WTC11 (cell line): ENCODE data around the gene SLC39A3. TPM values are rescaled to one million over a fixed set of nuclear protein-coding genes. Genes with fewer than 3 reads are reported as not detected.

Experiments used
- ATAC-seq: fragments of 200-7000 bp; cut with Tn5 transposase; 2 replicates; pipeline ENCODE4 v1.10.0; 2021; ENCODE audit warnings: mild to moderate bottlenecking, moderate library complexity
- CTCF ChIA-PET: fragments of 300-600 bp; sonication (Branson Sonifier 250); formaldehyde crosslinking; loops from one replicate; lab custom pipeline; 2021; ENCODE audit warnings: antibody characterized with exemption; lab: Charles Lee
- POLR2A ChIA-PET: fragments of 350-600 bp; sonication (Branson Sonifier 250); formaldehyde crosslinking; loops from one replicate; lab custom pipeline; 2021; ENCODE audit warnings: antibody characterized with exemption; lab: Charles Lee
- DNase-seq: peaks from one replicate; pipeline ENCODE4 v3.0.0; 2021; ENCODE audit warnings: low spot score
- H3K27ac Mint-ChIP-seq: 2 replicates; pipeline ENCODE4 v1.8.0; 2021; ENCODE audit warnings: mixed read lengths
- H3K27me3 Mint-ChIP-seq: 2 replicates; pipeline ENCODE4 v1.8.0; 2021; ENCODE audit warnings: low read depth, mild to moderate bottlenecking, moderate library complexity, mixed read lengths
- H3K36me3 Mint-ChIP-seq: 2 replicates; pipeline ENCODE4 v1.8.0; 2021; ENCODE audit warnings: mixed read lengths
- H3K4me1 Mint-ChIP-seq: 2 replicates; pipeline ENCODE4 v1.8.0; 2022; ENCODE audit warnings: mixed read lengths
- H3K4me3 Mint-ChIP-seq: 2 replicates; pipeline ENCODE4 v1.8.0; 2021; ENCODE audit warnings: mild to moderate bottlenecking, moderate library complexity, mixed read lengths
- H3K9me3 Mint-ChIP-seq: 2 replicates; pipeline ENCODE4 v1.8.0; 2021; ENCODE audit warnings: mixed read lengths
- ATF1 ChIP-seq: sonication (generic); formaldehyde crosslinking; IDR thresholded peaks from 2 replicates; pipeline ENCODE4 v1.8.1; 2023; ENCODE audit warnings: mild to moderate bottlenecking, moderate library complexity, missing genetic modification reagents
- CREB1 ChIP-seq: sonication (generic); formaldehyde crosslinking; IDR thresholded peaks from 2 replicates; pipeline ENCODE4 v1.8.0; 2023; ENCODE audit warnings: mild to moderate bottlenecking, missing genetic modification reagents
- CREM ChIP-seq: sonication (generic); formaldehyde crosslinking; IDR thresholded peaks from 2 replicates; pipeline ENCODE4 v1.8.1; 2022; ENCODE audit warnings: mild to moderate bottlenecking, missing genetic modification reagents, moderate library complexity
- ESRRA ChIP-seq: sonication (generic); formaldehyde crosslinking; IDR thresholded peaks from 2 replicates; pipeline ENCODE4 v1.8.1; 2022; ENCODE audit warnings: mild to moderate bottlenecking, missing genetic modification reagents, borderline replicate concordance
- ETV6 ChIP-seq: sonication (generic); formaldehyde crosslinking; IDR thresholded peaks from 2 replicates; pipeline ENCODE4 v1.8.1; 2022; ENCODE audit warnings: mild to moderate bottlenecking, missing genetic modification reagents
- GABPB1 ChIP-seq: sonication (generic); formaldehyde crosslinking; IDR thresholded peaks from 2 replicates; pipeline ENCODE4 v1.8.1; 2023; ENCODE audit warnings: mild to moderate bottlenecking, missing genetic modification reagents
- JAZF1 ChIP-seq: fragments of 250-450 bp; sonication (Bioruptor Pico); IDR thresholded peaks from 2 replicates; pipeline ENCODE4 v1.9.0; 2021; ENCODE audit warnings: moderate library complexity, mild to moderate bottlenecking, inconsistent platforms
- JUN ChIP-seq: sonication (generic); formaldehyde crosslinking; IDR thresholded peaks from 2 replicates; pipeline ENCODE4 v1.8.0; 2023; ENCODE audit warnings: mild to moderate bottlenecking, missing genetic modification reagents
- MXD4 ChIP-seq: fragments of 250-450 bp; sonication (Bioruptor Pico); IDR thresholded peaks from 2 replicates; pipeline ENCODE4 v1.8.0; 2021; ENCODE audit warnings: mild to moderate bottlenecking, moderate library complexity, borderline replicate concordance
- NFATC4 ChIP-seq: fragments of 250-450 bp; sonication (Bioruptor Pico); IDR thresholded peaks from 2 replicates; pipeline ENCODE4 v1.9.0; 2021; ENCODE audit warnings: mild to moderate bottlenecking
- NFE2L1 ChIP-seq: sonication (generic); formaldehyde crosslinking; IDR thresholded peaks from 2 replicates; pipeline ENCODE4 v1.8.1; 2023; ENCODE audit warnings: missing genetic modification reagents
- NR1H2 ChIP-seq: sonication (generic); formaldehyde crosslinking; IDR thresholded peaks from 2 replicates; pipeline ENCODE4 v1.9.0; 2021; ENCODE audit warnings: mild to moderate bottlenecking, moderate library complexity, missing genetic modification reagents
- NR2C2 ChIP-seq: sonication (generic); formaldehyde crosslinking; IDR thresholded peaks from 2 replicates; pipeline ENCODE4 v1.8.0; 2022; ENCODE audit warnings: mild to moderate bottlenecking, missing genetic modification reagents
- NR3C1 ChIP-seq: sonication (generic); formaldehyde crosslinking; conservative IDR thresholded peaks from 2 replicates; pipeline ENCODE4 v1.8.1; 2023; ENCODE audit warnings: low read depth, mild to moderate bottlenecking, missing genetic modification reagents
- RORB ChIP-seq: fragments of 250-450 bp; sonication (Bioruptor Pico); IDR thresholded peaks from 2 replicates; pipeline ENCODE4 v1.9.0; 2021; ENCODE audit warnings: mild to moderate bottlenecking
- SMAD3 ChIP-seq: sonication (generic); formaldehyde crosslinking; IDR thresholded peaks from 2 replicates; pipeline ENCODE4 v1.8.0; 2022; ENCODE audit warnings: missing genetic modification reagents, mild to moderate bottlenecking, borderline replicate concordance
- SMAD4 ChIP-seq: sonication (generic); formaldehyde crosslinking; IDR thresholded peaks from 2 replicates; pipeline ENCODE4 v1.8.0; 2022; ENCODE audit warnings: mild to moderate bottlenecking, missing genetic modification reagents
- SOX15 ChIP-seq: fragments of 250-450 bp; sonication (Bioruptor Pico); IDR thresholded peaks from 2 replicates; pipeline ENCODE4 v1.9.0; 2021; ENCODE audit warnings: mild to moderate bottlenecking
- USF1 ChIP-seq: sonication (generic); formaldehyde crosslinking; IDR thresholded peaks from 2 replicates; pipeline ENCODE4 v1.8.0; 2022; ENCODE audit warnings: mild to moderate bottlenecking, missing genetic modification reagents
- ZBTB21 ChIP-seq: sonication (generic); formaldehyde crosslinking; IDR thresholded peaks from 2 replicates; pipeline ENCODE4 v1.8.1; 2023; ENCODE audit warnings: mild to moderate bottlenecking, missing genetic modification reagents, borderline replicate concordance
- ZNF121 ChIP-seq: sonication (generic); formaldehyde crosslinking; IDR thresholded peaks from 2 replicates; pipeline ENCODE4 v1.8.0; 2023; ENCODE audit warnings: missing genetic modification reagents
- ZNF671 ChIP-seq: fragments of 250-450 bp; sonication (Bioruptor Pico); IDR thresholded peaks from 2 replicates; pipeline ENCODE4 v1.8.0; 2021; ENCODE audit warnings: mild to moderate bottlenecking
- total RNA-seq: library from RNA; stranded (reverse); gene quantifications from 3 replicates; pipeline ENCODE4 v1.2.3, GENCODE V29; 2021
- TF ChIP-seq, protein P1 (sequence below): sonication (generic); formaldehyde crosslinking; IDR thresholded peaks from 2 replicates; pipeline ENCODE4 v1.8.0; 2022; ENCODE audit warnings: missing genetic modification reagents
- TF ChIP-seq, protein P2 (sequence below): sonication (generic); formaldehyde crosslinking; IDR thresholded peaks from 2 replicates; pipeline ENCODE4 v1.8.1; 2022; ENCODE audit warnings: mild to moderate bottlenecking, moderate library complexity, missing genetic modification reagents
- TF ChIP-seq, protein P3 (sequence below): fragments of 250-450 bp; sonication (Bioruptor Pico); IDR thresholded peaks from 2 replicates; pipeline ENCODE4 v1.9.0; 2021; ENCODE audit warnings: moderate library complexity, mild to moderate bottlenecking, inconsistent platforms, borderline replicate concordance
- TF ChIP-seq, protein P4 (sequence below): fragments of 250-450 bp; sonication (Bioruptor Pico); IDR thresholded peaks from 2 replicates; pipeline ENCODE4 v1.8.0; 2021; ENCODE audit warnings: mild to moderate bottlenecking
- TF ChIP-seq, protein P5 (sequence below): sonication (generic); formaldehyde crosslinking; IDR thresholded peaks from 2 replicates; pipeline ENCODE4 v1.8.1; 2022; ENCODE audit warnings: low read depth, mild to moderate bottlenecking, moderate library complexity, missing genetic modification reagents, borderline replicate concordance

Gene SLC39A3
- total RNA-seq, 1 experiment from 2014 or later, result 38.0 TPM

DNA sequence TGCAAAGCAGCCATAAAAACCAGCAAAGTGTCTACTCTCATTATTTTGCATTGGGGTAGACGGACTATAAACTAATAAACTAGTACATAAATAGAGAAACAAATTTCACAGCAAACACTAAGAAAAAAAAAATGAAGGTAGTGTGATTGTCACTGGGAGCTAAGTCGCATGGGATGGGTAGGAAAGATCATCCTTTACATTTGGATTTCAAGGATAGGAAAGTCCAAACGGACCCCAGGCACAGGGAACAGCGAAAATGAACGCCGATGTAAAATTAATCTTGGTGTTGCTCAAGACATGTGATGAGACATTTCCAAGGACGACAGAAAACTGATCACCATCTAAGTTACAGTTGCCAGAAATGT, 43.9 kb upstream of the SLC39A3 start:
- ChIA-PET POLR2A (interaction anchor here (0.8 to 1.0 kb wide), 2 partner anchors 241 to 243 kb away, joined by 3 read pairs; no protein-coding TSS in a partner anchor), CTCF (interaction anchor here (0.6 to 1.6 kb wide), 10 partner anchors 34 to 734 kb away, joined by 3 to 12 read pairs (median 3); partner anchors contain the start of gene ZNF555)
- DNase-seq, result no peak
- Mint-ChIP-seq H3K4me1 (peaks cover 27% of the 10 kb centered on the region), H3K27me3 (peaks cover 4% of the 10 kb centered on the region; the same call in 1 of the 2 replicates), H3K9me3 (peaks cover 7% of the 10 kb centered on the region), H3K4me3 (peak overlapping the region; percentile 90), H3K36me3 (peaks cover 8% of the 10 kb centered on the region; the same call in 1 of the 2 replicates), H3K27ac (peak overlapping the region; percentile 99)
- TF ChIP-seq ZNF671 (CRISPR knock-in tag) (no peak), ZNF121 (no peak), NR3C1 (CRISPR knock-in tag) (no peak), NR1H2 (CRISPR knock-in tag) (no peak), CREB1 (CRISPR knock-in tag) (no peak), SOX15 (CRISPR knock-in tag) (no peak)
- no peak for ATAC-seq

- POLR2A ChIA-PET, result interaction anchor here (0.5 to 1.0 kb wide), 4 partner anchors 240 to 628 kb away, joined by 3 to 4 read pairs (median 3); no protein-coding TSS in a partner anchor
- peaks cover 8% of the 10 kb centered on the region; the same call in 1 of the 2 replicates for H3K36me3 Mint-ChIP-seq
- TF ChIP-seq RORB (CRISPR knock-in tag) (no peak), SMAD3 (peak; percentile 69), JUN (CRISPR knock-in tag) (0 out of 2 replicates have a peak, but pooled peaks have one; percentile 34), USF1 (CRISPR knock-in tag) (peak; percentile 99), NFATC4 (CRISPR knock-in tag) (no peak), ETV6 (peak; percentile 97), MXD4 (CRISPR knock-in tag) (no peak), SMAD4 (peak; percentile 78), ZBTB21 (no peak; the same call in 1 of the 2 replicates), CREM (peak; percentile 96), ESRRA (CRISPR knock-in tag) (peak; percentile 68), GABPB1 (CRISPR knock-in tag) (peak; percentile 92), ATF1 (CRISPR knock-in tag) (no peak; the same call in 1 of the 2 replicates), JAZF1 (CRISPR knock-in tag) (no peak), NFE2L1 (CRISPR knock-in tag) (peak; percentile 87; the same call in 1 of the 2 replicates), NR2C2 (peak; percentile 47; the same call in 1 of the 2 replicates)
- TF ChIP-seq, protein P1, sequence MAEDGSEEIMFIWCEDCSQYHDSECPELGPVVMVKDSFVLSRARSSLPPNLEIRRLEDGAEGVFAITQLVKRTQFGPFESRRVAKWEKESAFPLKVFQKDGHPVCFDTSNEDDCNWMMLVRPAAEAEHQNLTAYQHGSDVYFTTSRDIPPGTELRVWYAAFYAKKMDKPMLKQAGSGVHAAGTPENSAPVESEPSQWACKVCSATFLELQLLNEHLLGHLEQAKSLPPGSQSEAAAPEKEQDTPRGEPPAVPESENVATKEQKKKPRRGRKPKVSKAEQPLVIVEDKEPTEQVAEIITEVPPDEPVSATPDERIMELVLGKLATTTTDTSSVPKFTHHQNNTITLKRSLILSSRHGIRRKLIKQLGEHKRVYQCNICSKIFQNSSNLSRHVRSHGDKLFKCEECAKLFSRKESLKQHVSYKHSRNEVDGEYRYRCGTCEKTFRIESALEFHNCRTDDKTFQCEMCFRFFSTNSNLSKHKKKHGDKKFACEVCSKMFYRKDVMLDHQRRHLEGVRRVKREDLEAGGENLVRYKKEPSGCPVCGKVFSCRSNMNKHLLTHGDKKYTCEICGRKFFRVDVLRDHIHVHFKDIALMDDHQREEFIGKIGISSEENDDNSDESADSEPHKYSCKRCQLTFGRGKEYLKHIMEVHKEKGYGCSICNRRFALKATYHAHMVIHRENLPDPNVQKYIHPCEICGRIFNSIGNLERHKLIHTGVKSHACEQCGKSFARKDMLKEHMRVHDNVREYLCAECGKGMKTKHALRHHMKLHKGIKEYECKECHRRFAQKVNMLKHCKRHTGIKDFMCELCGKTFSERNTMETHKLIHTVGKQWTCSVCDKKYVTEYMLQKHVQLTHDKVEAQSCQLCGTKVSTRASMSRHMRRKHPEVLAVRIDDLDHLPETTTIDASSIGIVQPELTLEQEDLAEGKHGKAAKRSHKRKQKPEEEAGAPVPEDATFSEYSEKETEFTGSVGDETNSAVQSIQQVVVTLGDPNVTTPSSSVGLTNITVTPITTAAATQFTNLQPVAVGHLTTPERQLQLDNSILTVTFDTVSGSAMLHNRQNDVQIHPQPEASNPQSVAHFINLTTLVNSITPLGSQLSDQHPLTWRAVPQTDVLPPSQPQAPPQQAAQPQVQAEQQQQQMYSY (CRISPR knock-in tag), result no peak
- TF ChIP-seq, protein P2, sequence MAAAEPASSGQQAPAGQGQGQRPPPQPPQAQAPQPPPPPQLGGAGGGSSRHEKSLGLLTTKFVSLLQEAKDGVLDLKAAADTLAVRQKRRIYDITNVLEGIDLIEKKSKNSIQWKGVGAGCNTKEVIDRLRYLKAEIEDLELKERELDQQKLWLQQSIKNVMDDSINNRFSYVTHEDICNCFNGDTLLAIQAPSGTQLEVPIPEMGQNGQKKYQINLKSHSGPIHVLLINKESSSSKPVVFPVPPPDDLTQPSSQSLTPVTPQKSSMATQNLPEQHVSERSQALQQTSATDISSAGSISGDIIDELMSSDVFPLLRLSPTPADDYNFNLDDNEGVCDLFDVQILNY (CRISPR knock-in tag), result peak; percentile 75; the same call in 1 of the 2 replicates
- TF ChIP-seq, protein P3, sequence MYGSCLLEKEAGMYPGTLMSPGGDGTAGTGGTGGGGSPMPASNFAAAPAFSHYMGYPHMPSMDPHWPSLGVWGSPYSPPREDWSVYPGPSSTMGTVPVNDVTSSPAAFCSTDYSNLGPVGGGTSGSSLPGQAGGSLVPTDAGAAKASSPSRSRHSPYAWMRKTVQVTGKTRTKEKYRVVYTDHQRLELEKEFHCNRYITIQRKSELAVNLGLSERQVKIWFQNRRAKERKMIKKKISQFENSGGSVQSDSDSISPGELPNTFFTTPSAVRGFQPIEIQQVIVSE (CRISPR knock-in tag), result no peak
- TF ChIP-seq, protein P4, sequence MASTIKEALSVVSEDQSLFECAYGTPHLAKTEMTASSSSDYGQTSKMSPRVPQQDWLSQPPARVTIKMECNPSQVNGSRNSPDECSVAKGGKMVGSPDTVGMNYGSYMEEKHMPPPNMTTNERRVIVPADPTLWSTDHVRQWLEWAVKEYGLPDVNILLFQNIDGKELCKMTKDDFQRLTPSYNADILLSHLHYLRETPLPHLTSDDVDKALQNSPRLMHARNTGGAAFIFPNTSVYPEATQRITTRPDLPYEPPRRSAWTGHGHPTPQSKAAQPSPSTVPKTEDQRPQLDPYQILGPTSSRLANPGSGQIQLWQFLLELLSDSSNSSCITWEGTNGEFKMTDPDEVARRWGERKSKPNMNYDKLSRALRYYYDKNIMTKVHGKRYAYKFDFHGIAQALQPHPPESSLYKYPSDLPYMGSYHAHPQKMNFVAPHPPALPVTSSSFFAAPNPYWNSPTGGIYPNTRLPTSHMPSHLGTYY (CRISPR knock-in tag), result no peak
- TF ChIP-seq, protein P5, sequence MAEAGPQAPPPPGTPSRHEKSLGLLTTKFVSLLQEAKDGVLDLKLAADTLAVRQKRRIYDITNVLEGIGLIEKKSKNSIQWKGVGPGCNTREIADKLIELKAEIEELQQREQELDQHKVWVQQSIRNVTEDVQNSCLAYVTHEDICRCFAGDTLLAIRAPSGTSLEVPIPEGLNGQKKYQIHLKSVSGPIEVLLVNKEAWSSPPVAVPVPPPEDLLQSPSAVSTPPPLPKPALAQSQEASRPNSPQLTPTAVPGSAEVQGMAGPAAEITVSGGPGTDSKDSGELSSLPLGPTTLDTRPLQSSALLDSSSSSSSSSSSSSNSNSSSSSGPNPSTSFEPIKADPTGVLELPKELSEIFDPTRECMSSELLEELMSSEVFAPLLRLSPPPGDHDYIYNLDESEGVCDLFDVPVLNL (CRISPR knock-in tag), result 0 out of 2 replicates have a peak, but pooled peaks have one; percentile 48
Observed at GRCh38 chr19:2782936-2783780, 43.3 kb upstream of the SLC39A3 start, which contains the start of gene SGTA. Gene SGTA (minus strand): TSS chr19:2783273. CDS start chr19:2769068, 14,205 bp downstream.

More at GRCh38 chr19:2782936-2783780, 43.3 kb upstream of the SLC39A3 start, which contains the start of gene SGTA:
- DNase-seq (peak; percentile 98), ATAC-seq (peak; percentile 80)
- Mint-ChIP-seq H3K27me3 (peaks cover 4% of the 10 kb centered on the region; the same call in 1 of the 2 replicates), H3K4me1 (peaks cover 27% of the 10 kb centered on the region), H3K4me3 (peak within 1 kb of the TSS; percentile 90), H3K9me3 (peaks cover 7% of the 10 kb centered on the region), H3K27ac (peak within 1 kb of the TSS; percentile 99)
- CTCF ChIA-PET, result interaction anchor here (0.6 to 1.6 kb wide), 9 partner anchors 34 to 433 kb away, joined by 3 to 12 read pairs (median 3); partner anchors contain the start of gene ZNF555
